NCI-H345 treated with DMSO at 0.1 percent for 48 hours (cell line): ENCODE results near the gene KLHL29.
"Not testable (repeated sequence)": the region's sequence is repeated elsewhere in the genome, so short reads cannot be mapped to it uniquely, and the experiment has no call there.

ENCODE experiments used
- DNase-seq: peaks from one replicate; lab custom pipeline; 2025; ENCODE audit not compliant: unreplicated experiment; lab: John Stamatoyannopoulos, UW

The KLHL29 gene

GRCh38 chr2:23367760-23368159 is 17.2 kb upstream of the KLHL29 start:
- DNase-seq = no peak

- DNase-seq = no peak
These were observed 11.3 kb upstream of the KLHL29 start for GRCh38 chr2:23373666-23374065.

GRCh38 chr2:23375448-23375847 is 9.5 kb upstream of the KLHL29 start:
- no peak for DNase-seq

- no peak for DNase-seq
These were observed 8.9 kb upstream of the KLHL29 start for GRCh38 chr2:23376075-23376474.

DNA sequence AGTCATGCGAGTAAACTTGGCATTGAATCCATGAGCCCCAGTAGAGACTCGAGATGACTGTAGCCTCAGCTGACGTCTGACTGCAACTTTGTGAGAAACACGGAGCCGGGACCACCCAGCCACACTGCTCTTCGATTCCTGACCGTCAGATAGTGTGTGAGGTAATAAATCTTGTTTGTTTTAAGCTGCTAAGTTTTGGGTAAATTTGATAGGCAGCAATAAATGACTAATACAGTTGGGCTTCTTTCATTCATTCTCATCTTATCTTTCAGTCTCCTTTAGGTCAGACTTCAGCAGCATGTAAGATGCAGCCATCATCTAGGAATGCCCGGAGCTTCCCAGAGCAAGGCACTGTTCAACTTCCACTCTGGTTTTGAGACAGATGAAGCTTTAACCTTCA is 8.0 kb upstream of the KLHL29 start:
- no peak for DNase-seq

DNA sequence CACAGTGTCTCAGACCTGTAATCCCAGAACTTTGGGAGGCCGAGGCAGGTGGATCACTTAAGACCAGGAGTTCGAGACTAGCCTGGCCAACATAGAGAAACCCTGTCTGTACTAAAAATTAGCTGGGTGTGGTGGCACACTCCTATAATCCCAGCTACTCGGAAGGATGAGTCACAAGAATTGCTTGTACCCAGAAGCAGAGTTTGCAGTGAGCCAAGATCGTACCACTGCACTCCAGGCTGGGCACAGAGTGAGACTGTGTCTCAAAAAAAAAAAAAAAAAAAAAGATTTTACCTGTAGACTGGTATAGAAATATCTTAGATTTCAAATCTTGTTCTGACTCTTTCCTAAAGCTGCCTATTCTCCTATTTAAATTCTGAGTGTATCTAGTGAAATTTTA is 7.2 kb upstream of the KLHL29 start:
- DNase-seq = no peak

GRCh38 chr2:23378496-23378895 is 6.5 kb upstream of the KLHL29 start:
- no peak for DNase-seq

DNA sequence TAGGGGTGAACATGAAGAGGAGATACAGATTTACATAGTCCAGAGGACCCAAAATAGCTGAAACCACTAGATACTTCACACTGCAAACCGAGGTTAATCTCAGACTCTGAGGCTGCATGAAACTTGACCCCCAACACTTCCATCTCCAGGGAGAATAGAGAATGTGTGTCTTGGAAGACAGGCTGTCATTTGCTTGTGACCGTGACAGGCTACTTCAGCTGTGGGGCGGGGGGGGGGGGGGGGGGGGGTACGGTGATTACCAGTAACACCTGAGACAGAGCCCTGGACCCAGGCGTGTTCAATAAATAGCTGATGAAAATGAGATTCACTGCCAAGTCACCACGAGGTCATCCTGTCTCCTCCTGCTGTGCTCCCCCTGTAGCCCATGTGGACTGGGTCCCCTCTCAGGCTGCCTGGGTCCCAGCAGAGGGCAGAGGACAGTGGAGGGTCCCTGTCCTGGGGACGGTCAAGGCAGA is 5.7 kb upstream of the KLHL29 start:
- DNase-seq = no peak

GRCh38 chr2:23380562-23381065 is 4.4 kb upstream of the KLHL29 start:
- DNase-seq = no peak

DNA sequence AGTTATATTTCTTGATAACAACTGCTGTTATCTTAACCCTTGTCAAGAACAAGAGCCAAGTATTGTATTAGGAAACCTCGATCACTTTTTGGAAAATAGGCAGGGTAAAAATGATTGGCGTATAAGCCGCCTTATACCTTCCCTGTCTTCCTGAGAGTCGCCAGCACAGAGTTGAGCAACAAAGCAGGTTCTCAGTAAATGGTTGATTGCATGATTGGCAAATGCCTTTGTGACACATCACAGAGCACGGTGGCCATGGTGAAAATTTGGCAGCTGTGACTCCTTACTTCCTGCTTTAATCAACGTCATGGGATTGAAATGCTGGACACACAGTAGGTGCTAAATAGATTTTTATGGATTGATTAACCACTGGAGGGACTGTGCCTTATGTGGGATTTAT is 3.9 kb upstream of the KLHL29 start:
- DNase-seq = no peak

- DNase-seq = no peak
These were observed 3.5 kb upstream of the KLHL29 start for GRCh38 chr2:23381485-23381884.

GRCh38 chr2:23383100-23383499 is 1.9 kb upstream of the KLHL29 start:
- DNase-seq = no peak

GRCh38 chr2:23385351-23385747 is 370 bp downstream of the KLHL29 start:
- no peak for DNase-seq

GRCh38 chr2:23385748-23386338 is 864 bp downstream of the KLHL29 start:
- no peak for DNase-seq

- peak; percentile 44 for DNase-seq
These were observed 1.6 kb downstream of the KLHL29 start for GRCh38 chr2:23386339-23387220.

GRCh38 chr2:23387221-23387550 is 2.2 kb downstream of the KLHL29 start:
- no peak for DNase-seq

- DNase-seq = no peak
These were observed 2.9 kb downstream of the KLHL29 start for GRCh38 chr2:23387845-23388244.

- DNase-seq = no peak
These were observed 3.3 kb downstream of the KLHL29 start for GRCh38 chr2:23388294-23388693.

- DNase-seq = no peak
These were observed 4.0 kb downstream of the KLHL29 start for GRCh38 chr2:23388756-23389514.

DNA sequence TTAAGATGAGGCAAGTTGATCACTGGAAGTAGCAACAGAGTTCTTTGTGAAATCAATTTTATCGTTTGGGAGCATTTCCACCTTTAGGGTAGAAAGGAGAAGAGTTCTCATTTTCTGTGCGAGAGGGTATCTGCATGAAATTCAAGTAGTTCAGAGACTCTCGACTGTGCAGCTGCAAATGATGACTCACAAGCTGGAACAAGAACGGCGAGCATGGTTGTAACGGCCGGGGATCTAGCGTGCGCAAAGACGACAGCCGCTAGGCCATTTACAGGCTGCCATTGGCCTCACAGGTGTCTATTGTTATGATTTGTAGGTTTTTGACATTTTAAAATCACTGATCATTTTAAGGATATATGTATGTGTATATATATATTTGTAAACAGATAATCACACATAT is 5.2 kb downstream of the KLHL29 start:
- DNase-seq = no peak

GRCh38 chr2:23391237-23391736 is 6.3 kb downstream of the KLHL29 start:
- DNase-seq = not testable (repeated sequence)
